ENCODE measurements around the gene TC2N.
"Not testable (repeated sequence)": the region's sequence is repeated elsewhere in the genome, so short reads cannot be mapped to it uniquely, and the experiment has no call there.

The TC2N gene

GRCh38 chr14:91817566-91818325, 49.6 kb downstream of the TC2N start:
- no peak for DNase-seq (ENCODE audit: low spot score)
- peaks cover 18% of the 10 kb centered on the region for H3K4me1 Mint-ChIP-seq (ENCODE audit: low read depth)
- peaks cover 38% of the 10 kb centered on the region for H3K9me3 Mint-ChIP-seq
- H3K27ac Mint-ChIP-seq, result no peak overlapping the region
- H3K4me3 Mint-ChIP-seq, result no peak overlapping the region
- H3K36me3 Mint-ChIP-seq (ENCODE audit: low read depth), result peaks cover 74% of the 10 kb centered on the region
- H3K27me3 Mint-ChIP-seq (ENCODE audit: low read depth), result no peaks in the 10 kb centered on the region

GRCh38 chr14:91814317-91814716, 53.0 kb downstream of the TC2N start:
- peaks cover 47% of the 10 kb centered on the region for H3K9me3 Mint-ChIP-seq
- H3K36me3 Mint-ChIP-seq (ENCODE audit: low read depth), result peaks cover 77% of the 10 kb centered on the region
- no peaks in the 10 kb centered on the region for H3K27me3 Mint-ChIP-seq (ENCODE audit: low read depth)
- H3K4me3 Mint-ChIP-seq, result no peak overlapping the region
- DNase-seq (ENCODE audit: low spot score), result no peak
- H3K4me1 Mint-ChIP-seq (ENCODE audit: low read depth), result peaks cover 18% of the 10 kb centered on the region
- H3K27ac Mint-ChIP-seq, result no peak overlapping the region

GRCh38 chr14:91810699-91811098, 56.6 kb downstream of the TC2N start:
- Mint-ChIP-seq H3K4me1 (ENCODE audit: low read depth) (peaks cover 7% of the 10 kb centered on the region), H3K27ac (no peak overlapping the region), H3K4me3 (no peak overlapping the region), H3K9me3 (peaks cover 53% of the 10 kb centered on the region), H3K27me3 (ENCODE audit: low read depth) (no peaks in the 10 kb centered on the region), H3K36me3 (ENCODE audit: low read depth) (peaks cover 84% of the 10 kb centered on the region)
- DNase-seq (ENCODE audit: low spot score), result no peak

- H3K4me3 Mint-ChIP-seq, result no peak overlapping the region
- H3K27ac Mint-ChIP-seq, result no peak overlapping the region
- H3K4me1 Mint-ChIP-seq (ENCODE audit: low read depth), result peaks cover 2% of the 10 kb centered on the region
- peaks cover 85% of the 10 kb centered on the region for H3K36me3 Mint-ChIP-seq (ENCODE audit: low read depth)
- DNase-seq (ENCODE audit: low spot score), result no peak
- no peaks in the 10 kb centered on the region for H3K27me3 Mint-ChIP-seq (ENCODE audit: low read depth)
- H3K9me3 Mint-ChIP-seq, result peaks cover 51% of the 10 kb centered on the region
These were observed 60.6 kb downstream of the TC2N start for GRCh38 chr14:91806716-91807115.

GRCh38 chr14:91806094-91806493, 61.2 kb downstream of the TC2N start:
- not testable (repeated sequence) for H3K27me3 Mint-ChIP-seq (ENCODE audit: low read depth); H3K27ac Mint-ChIP-seq; H3K4me3 Mint-ChIP-seq; H3K4me1 Mint-ChIP-seq (ENCODE audit: low read depth); DNase-seq (ENCODE audit: low spot score)
- Mint-ChIP-seq H3K9me3 (peaks cover 49% of the 10 kb centered on the region), H3K36me3 (ENCODE audit: low read depth) (peaks cover 79% of the 10 kb centered on the region)

- Mint-ChIP-seq H3K4me3 (no peak overlapping the region), H3K36me3 (ENCODE audit: low read depth) (peaks cover 74% of the 10 kb centered on the region), H3K27me3 (ENCODE audit: low read depth) (no peaks in the 10 kb centered on the region), H3K9me3 (peaks cover 45% of the 10 kb centered on the region), H3K27ac (no peak overlapping the region), H3K4me1 (ENCODE audit: low read depth) (peaks cover 2% of the 10 kb centered on the region)
- no peak for DNase-seq (ENCODE audit: low spot score)
These were observed 61.7 kb downstream of the TC2N start for GRCh38 chr14:91805659-91806058.

GRCh38 chr14:91801358-91801757, 66.0 kb downstream of the TC2N start:
- Mint-ChIP-seq H3K4me3 (no peak overlapping the region), H3K27ac (no peak overlapping the region), H3K4me1 (ENCODE audit: low read depth) (peaks cover 6% of the 10 kb centered on the region), H3K9me3 (peaks cover 7% of the 10 kb centered on the region), H3K27me3 (ENCODE audit: low read depth) (no peaks in the 10 kb centered on the region), H3K36me3 (ENCODE audit: low read depth) (peaks cover 46% of the 10 kb centered on the region)
- DNase-seq (ENCODE audit: low spot score), result no peak

GRCh38 chr14:91796617-91797347, 70.6 kb downstream of the TC2N start:
- H3K27me3 Mint-ChIP-seq (ENCODE audit: low read depth), result no peaks in the 10 kb centered on the region
- H3K4me3 Mint-ChIP-seq, result no peak overlapping the region
- no peak overlapping the region for H3K27ac Mint-ChIP-seq
- no peak for DNase-seq (ENCODE audit: low spot score)
- peaks cover 49% of the 10 kb centered on the region for H3K36me3 Mint-ChIP-seq (ENCODE audit: low read depth)
- H3K4me1 Mint-ChIP-seq (ENCODE audit: low read depth), result peaks cover 4% of the 10 kb centered on the region
- H3K9me3 Mint-ChIP-seq, result no peaks in the 10 kb centered on the region

GRCh38 chr14:91793704-91794103, 73.6 kb downstream of the TC2N start:
- H3K4me3 Mint-ChIP-seq, result no peak overlapping the region
- DNase-seq (ENCODE audit: low spot score), result no peak
- H3K27ac Mint-ChIP-seq, result no peak overlapping the region
- no peaks in the 10 kb centered on the region for H3K9me3 Mint-ChIP-seq
- H3K36me3 Mint-ChIP-seq (ENCODE audit: low read depth), result peaks cover 59% of the 10 kb centered on the region
- peaks cover 4% of the 10 kb centered on the region for H3K4me1 Mint-ChIP-seq (ENCODE audit: low read depth)
- H3K27me3 Mint-ChIP-seq (ENCODE audit: low read depth), result no peaks in the 10 kb centered on the region

GRCh38 chr14:91786188-91786587, 81.1 kb downstream of the TC2N start:
- DNase-seq (ENCODE audit: low spot score), result no peak
- no peak overlapping the region for H3K4me3 Mint-ChIP-seq

GRCh38 chr14:91780452-91780851, 86.9 kb downstream of the TC2N start:
- Mint-ChIP-seq H3K36me3 (ENCODE audit: low read depth) (peaks cover 54% of the 10 kb centered on the region), H3K27ac (no peak overlapping the region)

More at GRCh38 chr14:91786188-91786587, 81.1 kb downstream of the TC2N start:
- Mint-ChIP-seq H3K27me3 (ENCODE audit: low read depth) (no peaks in the 10 kb centered on the region), H3K36me3 (ENCODE audit: low read depth) (peaks cover 63% of the 10 kb centered on the region), H3K27ac (no peak overlapping the region), H3K4me1 (ENCODE audit: low read depth) (no peaks in the 10 kb centered on the region), H3K9me3 (no peaks in the 10 kb centered on the region)

GRCh38 chr14:91778217-91778616, 89.1 kb downstream of the TC2N start:
- H3K27ac Mint-ChIP-seq, result no peak overlapping the region
- peaks cover 45% of the 10 kb centered on the region for H3K36me3 Mint-ChIP-seq (ENCODE audit: low read depth)
- peaks cover 10% of the 10 kb centered on the region for H3K4me1 Mint-ChIP-seq (ENCODE audit: low read depth)
- no peak for DNase-seq (ENCODE audit: low spot score)
- H3K9me3 Mint-ChIP-seq, result no peaks in the 10 kb centered on the region
- H3K27me3 Mint-ChIP-seq (ENCODE audit: low read depth), result no peaks in the 10 kb centered on the region
- H3K4me3 Mint-ChIP-seq, result no peak overlapping the region

More at GRCh38 chr14:91780452-91780851, 86.9 kb downstream of the TC2N start:
- Mint-ChIP-seq H3K4me1 (ENCODE audit: low read depth) (no peaks in the 10 kb centered on the region), H3K27me3 (ENCODE audit: low read depth) (no peaks in the 10 kb centered on the region), H3K9me3 (no peaks in the 10 kb centered on the region), H3K4me3 (no peak overlapping the region)
- no peak for DNase-seq (ENCODE audit: low spot score)

- Mint-ChIP-seq H3K27ac (no peak overlapping the region), H3K4me3 (no peak overlapping the region), H3K9me3 (no peaks in the 10 kb centered on the region), H3K27me3 (ENCODE audit: low read depth) (no peaks in the 10 kb centered on the region), H3K36me3 (ENCODE audit: low read depth) (peaks cover 28% of the 10 kb centered on the region), H3K4me1 (ENCODE audit: low read depth) (peaks cover 10% of the 10 kb centered on the region)
- no peak for DNase-seq (ENCODE audit: low spot score)
These were observed 92.9 kb downstream of the TC2N start for GRCh38 chr14:91774140-91775096.
